IMR-90 (cell line): Measurements from ENCODE around the gene SOX21. TPM values are rescaled to one million over a fixed set of nuclear protein-coding genes. Genes with fewer than 3 reads are reported as not detected.

Experiments used
- ATAC-seq: fragments of 200-7000 bp; cut with Tn5 transposase; 2 replicates; pipeline ENCODE4 v1.9.1; 2020; ENCODE audit warnings: low read depth, mild to moderate bottlenecking, moderate library complexity
- BruUV-seq: library from RNA; stranded (reverse); fragments of 400-500 nt; replicated peaks from 2 replicates; lab custom pipeline; 2021; lab: Mats Ljungman, UMichigan
- CTCF ChIA-PET: fragments of 300-600 bp; formaldehyde crosslinking; extraction: SDS; loops from one replicate; lab custom pipeline; 2021; ENCODE audit warnings: antibody characterized with exemption; lab: Yijun Ruan, JAX
- POLR2A ChIA-PET: fragments of 300-600 bp; sonication (Branson Sonifier 250); formaldehyde crosslinking; loops from one replicate; lab custom pipeline; 2022; ENCODE audit warnings: antibody characterized with exemption; ENCODE audit not compliant: unreplicated experiment; lab: Charles Lee
- DNase-seq: peaks from one replicate; pipeline ENCODE4 v3.0.0; 2013
- H2AFZ ChIP-seq: replicated peaks from 2 replicates; pipeline ENCODE3; 2013; ENCODE audit warnings: low read length, mild to moderate bottlenecking; ENCODE audit not compliant: poor library complexity
- H2AK5ac ChIP-seq: 2 replicates; pipeline ENCODE4 v1.6.1; 2013; ENCODE audit warnings: low read depth, low read length, inconsistent platforms
- H2AK9ac ChIP-seq: replicated peaks from 2 replicates; pipeline ENCODE3; 2013; ENCODE audit warnings: mild to moderate bottlenecking, low read depth, low read length, moderate library complexity; ENCODE audit not compliant: poor library complexity
- H2BK120ac ChIP-seq: 2 replicates; pipeline ENCODE4 v1.6.1; 2013; ENCODE audit warnings: low read depth, low read length, inconsistent platforms
- H2BK15ac ChIP-seq: 3 replicates; pipeline ENCODE4 v1.6.1; 2013; ENCODE audit warnings: low read depth, low read length, inconsistent platforms
- H2BK20ac ChIP-seq: 2 replicates; pipeline ENCODE4 v1.6.1; 2013; ENCODE audit warnings: low read depth, mild to moderate bottlenecking, inconsistent platforms, low read length, moderate library complexity
- H2BK5ac ChIP-seq: 2 replicates; pipeline ENCODE4 v1.6.1; 2013; ENCODE audit warnings: mild to moderate bottlenecking, low read depth, low read length, inconsistent platforms; ENCODE audit not compliant: poor library complexity, severe bottlenecking
- H3K14ac ChIP-seq: replicated peaks from 2 replicates; pipeline ENCODE4 v1.6.1; 2013; ENCODE audit warnings: low read depth, low read length, inconsistent platforms
- H3K18ac ChIP-seq: 2 replicates; pipeline ENCODE4 v1.6.1; 2013; ENCODE audit warnings: low read depth, low read length, control low read depth
- H3K23ac ChIP-seq: 2 replicates; pipeline ENCODE4 v1.6.1; 2013; ENCODE audit warnings: low read depth, low read length, inconsistent platforms
- H3K27ac ChIP-seq: 2 replicates; pipeline ENCODE4 v1.5.1; 2013; ENCODE audit warnings: mild to moderate bottlenecking, control low read depth, low read length; ENCODE audit not compliant: insufficient read depth
- H3K27me3 ChIP-seq: 2 replicates; pipeline ENCODE4 v1.6.1; 2013; ENCODE audit warnings: low read length; ENCODE audit not compliant: control insufficient read depth, insufficient read depth
- H3K36me3 ChIP-seq: 2 replicates; pipeline ENCODE4 v1.6.1; 2013; ENCODE audit warnings: low read length, mixed read lengths; ENCODE audit not compliant: control insufficient read depth, insufficient read depth
- H3K4ac ChIP-seq: 2 replicates; pipeline ENCODE4 v1.6.1; 2013; ENCODE audit warnings: low read depth, low read length, inconsistent platforms
- H3K4me1 ChIP-seq: 2 replicates; pipeline ENCODE4 v1.6.1; 2013; ENCODE audit warnings: low read length, mixed read lengths; ENCODE audit not compliant: control insufficient read depth, insufficient read depth
- H3K4me2 ChIP-seq: 2 replicates; pipeline ENCODE4 v1.6.1; 2013; ENCODE audit warnings: low read depth, mild to moderate bottlenecking, control low read depth, low read length, moderate library complexity
- H3K4me3 ChIP-seq: 2 replicates; pipeline ENCODE4 v1.5.1; 2013; ENCODE audit warnings: low read depth, mild to moderate bottlenecking, control low read depth, low read length, moderate library complexity; ENCODE audit not compliant: insufficient read depth
- H3K56ac ChIP-seq: 2 replicates; pipeline ENCODE4 v1.6.1; 2013; ENCODE audit warnings: low read length, inconsistent platforms; ENCODE audit not compliant: insufficient read depth; ENCODE audit errors: extremely low read depth
- H3K79me1 ChIP-seq, 2 experiments: 2 replicates each; pipeline ENCODE4 v1.6.1; 2013; ENCODE audit warnings: low read length in 2 of 2, inconsistent platforms in 1 of 2, low read depth in 1 of 2
- H3K9ac ChIP-seq: 2 replicates; pipeline ENCODE4 v1.6.1; 2013; ENCODE audit warnings: low read depth, low read length, control low read depth
- H3K9me1 ChIP-seq: 2 replicates; pipeline ENCODE4 v1.6.1; 2013; ENCODE audit warnings: low read length, inconsistent platforms; ENCODE audit not compliant: insufficient read depth
- H3K9me3 ChIP-seq: 2 replicates; pipeline ENCODE4 v1.6.1; 2013; ENCODE audit warnings: low read length; ENCODE audit not compliant: control insufficient read depth, insufficient read depth
- H4K20me1 ChIP-seq: 2 replicates; pipeline ENCODE4 v1.6.1; 2013; ENCODE audit warnings: low read length, inconsistent platforms; ENCODE audit not compliant: insufficient read depth
- H4K5ac ChIP-seq: 2 replicates; pipeline ENCODE4 v1.6.1; 2013; ENCODE audit warnings: mild to moderate bottlenecking, low read depth, low read length, control low read depth
- H4K8ac ChIP-seq, 2 experiments: 2 replicates each; pipeline ENCODE4 v1.6.1; 2013; ENCODE audit warnings: low read depth in 2 of 2, low read length in 2 of 2, control low read depth in 1 of 2, inconsistent platforms in 1 of 2
- H4K91ac ChIP-seq: 2 replicates; pipeline ENCODE4 v1.6.1; 2013; ENCODE audit warnings: low read depth, low read length, inconsistent platforms; ENCODE audit not compliant: insufficient read depth
- CTCF ChIP-seq: conservative IDR thresholded peaks from 2 replicates; pipeline ENCODE4 v1.5.1; 2012; ENCODE audit warnings: mild to moderate bottlenecking, low read depth, low read length, improper control_type of control experiment
- ELK1 ChIP-seq: fragments of 150-350 bp; IDR thresholded peaks from 2 replicates; pipeline ENCODE4 v1.6.1; 2016; ENCODE audit warnings: low read depth, mild to moderate bottlenecking, low read length, moderate library complexity, borderline replicate concordance
- RAD21 ChIP-seq: IDR thresholded peaks from 2 replicates; pipeline ENCODE4 v1.6.1; 2012; ENCODE audit warnings: low read length, improper control_type of control experiment
- RCOR1 ChIP-seq: IDR thresholded peaks from 2 replicates; pipeline ENCODE4 v1.6.1; 2012; ENCODE audit warnings: mild to moderate bottlenecking, low read length, improper control_type of control experiment; ENCODE audit not compliant: insufficient replicate concordance
- USF2 ChIP-seq: fragments of 150-350 bp; IDR thresholded peaks from 2 replicates; pipeline ENCODE4 v1.6.1; 2017; ENCODE audit warnings: mild to moderate bottlenecking, antibody characterized with exemption, low read length, low read depth
- WGBS, 2 experiments: methylation state at CpG; one replicate each; pipeline versions ENCODE4 v1.1.5 to v1.1.7; 2013; ENCODE audit warnings: missing lambda C conversion rate in 2 of 2; ENCODE audit not compliant: insufficient read length in 1 of 2; ENCODE audit errors: extremely low coverage in 2 of 2; 5-methylcytosine and 5-hydroxymethylcytosine counted together
- dilution Hi-C: fragments of 300-500 bp; cut with HindIII; formaldehyde crosslinking; loops from one replicate; pipeline ENCODE4 v1.14.3; 2018; ENCODE audit warnings: low sequenced_read_pairs; ENCODE audit not compliant: unreplicated experiment
- in situ Hi-C: fragments of 300-500 bp; cut with MboI; formaldehyde crosslinking; loops from 3 replicates; pipeline ENCODE4 v1.14.3; 2019; ENCODE audit warnings: low sequenced_read_pairs, inconsistent platforms, mixed read lengths
- intact Hi-C: fragments of 100-400 bp; cut with micrococcal nuclease; formaldehyde crosslinking; loops from 2 replicates; pipeline ENCODE4 v1.10.0; 2022
- polyA plus RNA-seq, 3 experiments: library from polyadenylated mRNA; depleted of rRNA; stranded (reverse); fragments of >200 nt; gene quantifications; 2 replicates each; pipeline ENCODE4 v1.2.3, GENCODE V29; 2012; ENCODE audit warnings: low replicate concordance in 1 of 3
- total RNA-seq: library from RNA; depleted of rRNA; stranded (reverse); fragments of >200 nt; gene quantifications from 2 replicates; pipeline ENCODE4 v1.2.3, GENCODE V29; 2012

The SOX21 gene
- total and polyA plus RNA-seq, 2 of the 4 experiments (the other 2 are of a cell fraction) = not detected

GRCh38 chr13:94679614-94680013, 32.7 kb downstream of the SOX21 start:
- WGBS, 2 experiments = 69% methylated on average over 2 of the region's 6 CpGs; no CpG with 5 or more reads in 1 of the 2 experiments
- Histone ChIP-seq H3K56ac (no peak overlapping the region), H2BK15ac (no peak overlapping the region), H4K5ac (no peak overlapping the region), H2AFZ (no peak overlapping the region), H3K18ac (no peak overlapping the region), H3K4ac (no peak overlapping the region), H3K4me2 (no peak overlapping the region), H4K91ac (no peak overlapping the region), H2BK20ac (no peak overlapping the region), H3K9me3 (no peaks in the 10 kb centered on the region; the same call in 1 of the 2 replicates), H3K9ac (no peak overlapping the region), H2BK5ac (no peak overlapping the region), H3K27me3 (peaks cover 31% of the 10 kb centered on the region), H4K8ac (no peak overlapping the region), H4K20me1 (no peaks in the 10 kb centered on the region), H2BK120ac (no peak overlapping the region), H3K23ac (no peak overlapping the region), H3K14ac (no peak overlapping the region), H3K4me3 (no peak overlapping the region), H3K27ac (no peak overlapping the region), H3K36me3 (no peaks in the 10 kb centered on the region), H2AK5ac (no peak overlapping the region), H3K9me1 (no peaks in the 10 kb centered on the region), H3K79me1 (no peaks in the 10 kb centered on the region), H3K4me1 (no peaks in the 10 kb centered on the region), H2AK9ac (no peak overlapping the region)
- ChIA-PET CTCF (interaction anchor here (0.6 kb wide), 1 partner anchor 23 kb away, joined by 5 read pairs; no protein-coding TSS in a partner anchor), POLR2A (no interaction called here)
- DNase-seq (no peak), ATAC-seq (no peak)
- no TSS peak for BruUV-seq
- dilution Hi-C loops (no loop called here), in situ Hi-C loops (no loop called here), intact Hi-C loops (loop anchor here (5.0 kb wide), 1 partner anchor 723 kb away; no protein-coding TSS in a partner anchor)
- TF ChIP-seq USF2 (no peak), ELK1 (no peak), RCOR1 (no peak), CTCF (no peak), RAD21 (no peak)
